GM18868 (cell line): ENCODE data around the gene RALGAPA1.
"Not testable (repeated sequence)": the region's sequence is repeated elsewhere in the genome, so short reads cannot be mapped to it uniquely, and the experiment has no call there.

Experiments
- ATAC-seq: cut with Tn5 transposase; IDR thresholded peaks from one replicate; pipeline ENCODE4 v1.9.1; 2021; ENCODE audit warnings: mild to moderate bottlenecking, moderate library complexity; ENCODE audit not compliant: unreplicated experiment

Gene RALGAPA1

DNA sequence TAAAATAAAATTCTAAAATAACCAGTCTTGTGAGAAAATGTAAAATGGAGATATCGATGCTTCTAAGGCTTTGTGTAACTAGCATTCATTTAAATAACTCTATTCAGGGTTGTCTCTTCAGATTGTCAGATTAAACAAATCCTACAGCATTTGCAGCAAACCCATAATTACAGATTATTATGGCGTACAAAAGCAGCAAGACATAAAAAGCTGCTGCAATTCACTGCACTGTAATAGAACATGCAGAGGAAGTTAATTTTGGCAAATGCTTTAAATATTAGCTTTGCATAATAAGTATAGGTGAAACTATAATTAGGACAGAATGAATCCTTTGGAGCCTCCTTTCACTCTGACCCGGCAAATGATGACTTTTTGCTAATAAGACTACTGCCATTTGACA, 176.8 kb downstream of the RALGAPA1 start:
- no peak for ATAC-seq

DNA sequence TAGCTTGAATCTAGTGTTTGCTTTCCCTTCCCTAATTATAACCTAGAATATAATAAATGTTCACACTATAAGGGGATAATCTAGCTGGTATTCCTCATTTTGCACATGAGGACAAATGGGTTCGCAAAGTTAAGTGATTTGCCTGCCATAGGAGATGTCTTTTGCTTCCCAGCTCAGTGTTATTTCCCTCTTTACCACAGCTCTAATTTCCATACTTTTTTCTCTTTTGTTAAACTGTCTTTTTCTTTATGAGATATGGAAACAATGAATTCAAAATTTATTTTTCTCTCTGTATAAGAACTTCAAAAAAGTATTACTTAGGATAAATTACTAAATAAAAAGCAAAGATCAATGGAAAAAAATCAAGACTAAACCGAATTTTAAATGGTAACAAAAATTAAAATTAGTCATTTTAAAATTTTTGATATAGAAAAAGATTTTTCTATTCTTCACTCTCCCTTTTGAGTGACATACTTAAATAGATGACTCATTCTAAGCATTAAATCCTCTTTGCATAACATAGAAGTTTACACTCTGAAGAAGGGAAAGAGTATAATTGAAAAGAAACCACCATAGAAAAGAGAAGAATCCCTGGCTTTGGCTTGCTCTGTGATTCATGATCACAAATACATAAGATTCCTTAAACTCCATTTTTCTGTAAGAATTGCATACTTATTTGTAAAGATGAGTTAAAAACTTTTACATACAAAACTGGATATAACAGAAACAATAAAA, 177.9 kb downstream of the RALGAPA1 start:
- ATAC-seq = no peak

DNA sequence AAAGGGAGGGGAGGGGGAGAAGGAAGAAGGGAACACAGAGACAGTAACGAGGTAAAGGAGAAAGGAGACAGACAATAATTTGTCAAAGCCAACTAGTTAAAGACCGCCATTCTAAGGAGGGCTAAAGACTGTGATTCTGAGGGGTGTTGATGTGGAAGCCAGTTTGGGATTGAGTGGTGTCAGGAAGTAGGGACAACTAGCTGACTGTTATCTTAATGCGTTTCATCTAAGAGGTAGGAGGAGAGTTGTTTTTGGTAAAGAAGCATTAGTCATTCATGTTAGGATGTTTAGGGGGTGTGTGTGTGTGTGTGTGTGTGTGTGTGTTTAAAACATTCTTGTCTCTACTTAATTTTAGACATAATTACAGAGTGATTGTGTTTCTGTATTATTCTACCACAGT, 180.1 kb downstream of the RALGAPA1 start:
- ATAC-seq = no peak

DNA sequence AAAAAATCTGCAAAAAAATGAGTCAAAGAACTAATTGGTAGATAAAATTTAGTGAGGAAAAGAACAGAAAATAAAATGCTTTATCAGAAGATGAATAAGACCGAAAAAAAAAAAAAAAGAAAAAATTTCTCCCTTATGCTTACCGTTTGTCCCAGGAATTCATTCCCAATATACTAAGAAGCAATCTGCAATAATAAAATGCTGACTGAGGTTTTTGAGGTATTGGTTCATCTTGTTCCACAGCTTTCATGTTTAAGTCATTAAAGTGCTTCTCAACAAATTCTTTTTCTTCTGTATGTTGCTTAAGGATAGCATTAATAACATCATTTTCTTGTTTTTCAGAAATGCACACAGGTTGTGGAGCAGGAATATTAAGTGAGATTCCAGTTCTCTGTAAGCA, 182.1 kb downstream of the RALGAPA1 start:
- ATAC-seq = not testable (repeated sequence)

DNA sequence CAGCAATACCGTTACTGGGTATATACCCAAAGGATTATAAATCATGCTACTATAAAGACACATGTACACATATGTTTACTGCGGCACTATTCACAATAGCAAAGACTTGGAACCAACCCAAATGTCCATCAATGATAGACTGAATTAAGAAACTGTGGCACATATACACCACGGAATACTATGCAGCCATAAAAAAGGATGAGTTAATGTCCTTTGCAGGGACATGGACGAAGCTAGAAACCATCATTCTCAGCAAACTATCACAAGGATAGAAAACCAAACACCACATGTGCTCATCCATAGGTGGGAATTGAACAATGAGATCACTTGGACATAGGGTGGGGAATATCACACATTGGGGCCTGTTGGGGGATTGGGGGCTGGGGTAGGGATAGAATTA, 187.1 kb downstream of the RALGAPA1 start:
- ATAC-seq = not testable (repeated sequence)

DNA sequence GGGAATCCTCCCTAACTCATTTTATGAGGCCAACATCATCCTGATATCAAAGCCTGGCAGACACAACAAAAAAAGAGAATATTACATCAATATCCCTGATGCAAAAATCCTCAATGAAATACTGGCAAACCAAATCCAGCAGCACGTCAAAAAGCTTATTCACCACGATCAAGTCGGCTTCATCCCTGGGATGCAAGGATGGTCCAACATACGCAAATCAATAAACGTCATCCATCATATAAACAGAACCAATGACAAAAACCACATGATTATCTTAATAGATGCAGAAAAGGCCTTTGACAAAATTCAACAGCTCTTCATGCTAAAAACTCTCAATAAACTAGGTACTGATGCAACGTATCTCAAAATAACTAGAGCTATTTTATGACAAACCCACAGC, 189.1 kb downstream of the RALGAPA1 start:
- not testable (repeated sequence) for ATAC-seq

DNA sequence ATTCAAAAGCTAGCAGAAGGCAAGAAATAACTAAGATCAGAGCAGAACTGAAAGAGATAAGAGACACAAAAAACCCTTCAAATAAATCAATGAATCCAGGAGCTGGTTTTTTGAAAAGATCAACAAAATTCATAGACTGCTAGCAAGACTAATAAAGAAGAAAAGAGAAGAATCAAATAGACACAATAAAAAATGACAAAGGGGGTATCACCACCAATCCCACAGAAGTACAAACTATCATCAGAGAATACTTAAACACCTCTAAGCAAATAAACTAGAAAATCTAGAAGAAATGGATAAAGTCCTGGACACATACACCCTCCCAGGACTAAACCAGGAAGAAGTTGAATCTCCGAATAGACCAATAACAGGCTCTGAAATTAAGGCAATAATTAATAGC, 189.6 kb downstream of the RALGAPA1 start:
- not testable (repeated sequence) for ATAC-seq

DNA sequence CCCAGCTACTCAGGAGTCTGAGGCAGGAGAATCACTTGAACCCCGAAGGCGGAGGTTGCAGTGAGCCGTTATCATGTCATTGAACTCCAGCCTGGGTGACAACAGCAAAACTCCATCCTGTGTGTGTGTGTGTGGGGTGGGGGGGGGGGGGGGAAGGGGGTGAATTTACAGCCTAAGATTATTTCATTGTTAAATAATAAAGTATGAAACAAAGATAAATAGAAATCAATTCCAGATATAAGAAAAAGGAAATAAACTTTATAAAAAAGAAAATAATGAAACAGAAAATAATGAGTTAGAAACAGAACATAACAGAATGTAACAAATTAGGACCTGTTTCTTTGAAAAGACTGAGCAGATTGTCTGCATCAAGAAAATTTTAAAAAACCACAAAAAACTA, 191.6 kb downstream of the RALGAPA1 start:
- ATAC-seq = no peak

DNA sequence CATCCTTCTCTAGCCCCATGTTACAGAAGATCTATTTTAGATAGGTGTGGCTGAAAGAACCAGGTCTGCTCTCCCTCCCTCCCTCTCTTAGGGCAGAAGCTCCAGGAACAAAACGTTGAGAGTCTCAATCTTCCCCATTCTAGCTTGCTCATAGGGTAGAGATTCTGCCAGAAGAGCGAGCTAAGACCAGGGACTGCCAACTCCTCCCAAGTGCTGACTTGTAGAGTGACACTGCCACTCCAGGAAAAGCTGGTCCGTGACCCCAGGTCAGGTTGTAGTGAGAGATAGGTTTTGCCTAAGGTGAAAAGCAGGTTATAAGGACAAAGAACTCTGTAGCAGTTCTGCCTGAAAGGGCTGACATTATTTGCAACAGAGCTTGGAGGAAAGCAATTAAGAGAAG, 201.7 kb downstream of the RALGAPA1 start:
- no peak for ATAC-seq

DNA sequence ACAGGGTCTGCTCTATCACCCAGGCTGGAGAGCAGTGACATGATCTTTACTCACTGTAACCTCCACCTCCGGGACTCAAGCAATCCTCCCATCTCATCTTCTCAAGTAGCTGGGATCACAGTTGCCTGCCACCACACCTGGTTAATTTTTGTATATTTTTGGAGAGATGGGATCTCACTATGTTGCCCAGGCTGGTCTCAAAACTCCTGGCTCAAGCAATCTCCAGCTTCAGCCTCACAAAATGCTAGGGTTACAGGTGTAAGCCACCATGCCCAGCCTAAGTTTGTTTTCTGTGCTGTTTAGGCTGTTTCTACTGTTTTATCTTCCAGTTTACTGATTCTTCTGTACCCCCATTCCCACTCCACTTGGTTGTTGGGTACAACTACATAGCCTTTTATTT, 208.8 kb downstream of the RALGAPA1 start:
- no peak for ATAC-seq

DNA sequence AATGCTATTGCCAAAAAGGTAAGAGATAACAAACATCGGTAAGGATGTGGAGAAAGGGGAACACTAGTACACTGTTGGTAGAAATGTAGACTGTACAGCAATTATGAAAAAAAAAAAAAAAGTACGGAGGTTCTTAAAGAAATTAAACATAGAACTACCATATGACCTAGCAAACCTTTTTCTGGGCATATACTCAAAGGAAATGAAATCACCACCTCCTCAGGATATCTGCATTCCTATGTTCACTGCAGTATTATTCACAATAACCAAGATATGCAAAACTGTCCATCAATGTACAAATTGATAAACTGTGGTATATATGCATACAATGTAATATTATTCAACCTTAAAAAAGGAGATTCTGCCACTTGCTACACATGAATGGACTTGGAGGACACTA, 214.5 kb downstream of the RALGAPA1 start:
- ATAC-seq = no peak

DNA sequence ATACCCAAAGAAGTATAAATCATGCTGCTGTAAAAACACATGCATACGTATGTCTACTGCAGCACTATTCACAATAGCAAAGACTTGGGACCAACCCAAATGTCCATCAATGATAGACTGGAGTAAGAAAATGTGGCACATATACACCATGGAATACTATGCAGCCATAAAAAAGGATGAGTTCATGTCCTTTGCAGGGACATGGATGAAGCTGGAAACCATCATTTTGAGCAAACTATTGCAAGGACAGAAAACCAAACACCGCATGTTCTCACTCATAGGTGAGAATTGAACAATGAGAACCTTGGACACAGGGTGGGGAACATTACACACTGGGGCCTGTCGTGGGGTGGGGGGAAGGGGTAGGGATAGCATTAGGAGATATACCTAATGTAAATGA, 221.7 kb downstream of the RALGAPA1 start:
- ATAC-seq = not testable (repeated sequence)

DNA sequence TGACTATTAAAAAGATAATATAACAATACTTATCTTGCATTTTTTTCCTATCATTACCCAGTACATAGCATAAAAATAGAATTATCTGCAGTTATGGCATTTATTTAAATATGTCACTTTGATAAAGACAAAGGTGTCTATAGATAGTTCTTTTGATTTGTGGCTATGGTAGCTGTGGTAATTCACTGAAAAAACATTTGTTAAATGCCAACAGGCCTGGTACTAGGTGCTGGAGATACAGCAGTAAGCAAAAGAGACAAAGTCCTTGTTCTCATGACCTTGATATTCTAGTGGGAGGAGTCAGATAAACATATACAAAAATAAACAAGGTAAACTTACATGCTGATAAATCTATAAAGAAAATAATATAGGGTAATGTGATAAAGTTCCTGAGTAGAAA, 230.5 kb downstream of the RALGAPA1 start:
- ATAC-seq = no peak

DNA sequence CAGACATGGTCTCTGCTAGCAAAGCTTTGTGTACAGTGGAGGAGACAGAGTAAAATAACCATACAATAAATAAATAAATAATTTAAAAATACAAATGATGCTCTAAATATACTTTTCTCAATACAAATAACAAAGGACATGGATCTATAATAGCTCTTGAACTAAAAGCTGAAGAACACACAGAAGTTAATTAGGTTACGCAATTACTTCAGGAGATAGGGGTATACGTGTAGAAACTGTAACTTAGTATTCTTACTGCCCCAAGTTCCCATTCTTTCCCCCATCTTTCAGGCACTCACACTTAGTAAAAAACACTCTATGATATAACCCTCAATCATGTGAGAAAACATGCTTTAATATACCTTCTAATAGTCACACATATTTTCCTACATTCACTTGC, 231.0 kb downstream of the RALGAPA1 start:
- no peak for ATAC-seq

DNA sequence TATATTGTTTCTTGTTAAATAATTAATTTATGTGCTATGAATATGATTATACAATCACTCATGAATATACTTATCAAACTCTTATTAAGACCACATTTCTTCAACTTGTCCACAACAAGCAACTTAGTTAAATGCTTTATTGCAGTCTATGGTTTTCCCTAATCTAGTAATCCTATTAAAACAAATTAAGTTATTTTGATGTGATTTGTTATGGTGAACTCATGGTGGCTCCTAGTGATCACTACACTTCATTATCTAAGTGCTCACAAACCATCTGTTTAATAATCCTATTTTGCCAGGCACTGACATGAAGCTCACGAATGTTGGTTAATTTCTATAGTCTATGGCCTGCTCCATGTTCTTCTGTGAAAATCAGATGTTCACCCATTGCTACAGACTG, 232.2 kb downstream of the RALGAPA1 start:
- no peak for ATAC-seq

DNA sequence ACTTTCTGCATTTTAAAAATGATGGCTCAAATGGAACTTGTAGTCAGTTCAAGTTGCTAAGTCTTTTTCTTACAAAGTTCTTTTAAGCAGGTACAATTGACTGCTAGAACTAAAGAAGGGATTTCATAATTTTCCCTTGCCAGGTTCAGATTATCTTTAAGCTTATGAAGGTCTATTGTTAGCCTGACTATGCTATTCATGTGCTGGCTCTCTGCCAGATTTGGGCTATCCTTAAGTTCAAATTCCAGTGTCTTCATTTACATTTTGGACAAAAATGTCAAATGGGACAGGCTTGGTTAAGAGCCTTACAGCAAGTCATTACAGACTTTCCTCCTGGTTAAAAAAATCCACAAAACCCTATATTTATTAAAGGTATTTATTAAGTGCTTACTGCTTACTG, 232.8 kb downstream of the RALGAPA1 start:
- ATAC-seq = no peak

DNA sequence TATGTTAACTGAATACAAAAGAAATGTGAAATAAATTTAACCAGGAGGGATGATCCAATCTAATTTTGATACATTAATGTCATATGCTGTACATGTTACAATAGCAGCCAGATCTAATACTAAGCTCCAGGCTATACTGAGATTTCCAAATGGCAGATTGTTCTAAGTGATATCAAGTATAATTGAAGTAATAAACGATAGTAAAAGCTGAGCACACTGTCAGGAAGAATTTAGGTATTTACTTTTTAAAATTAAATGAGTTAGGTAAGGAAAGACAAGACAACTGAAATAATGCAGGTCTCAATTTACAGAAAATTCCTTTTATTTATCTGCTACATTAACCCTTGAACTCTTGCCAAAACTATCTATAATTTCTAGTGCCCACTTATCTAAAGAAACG, 235.2 kb downstream of the RALGAPA1 start:
- no peak for ATAC-seq

DNA sequence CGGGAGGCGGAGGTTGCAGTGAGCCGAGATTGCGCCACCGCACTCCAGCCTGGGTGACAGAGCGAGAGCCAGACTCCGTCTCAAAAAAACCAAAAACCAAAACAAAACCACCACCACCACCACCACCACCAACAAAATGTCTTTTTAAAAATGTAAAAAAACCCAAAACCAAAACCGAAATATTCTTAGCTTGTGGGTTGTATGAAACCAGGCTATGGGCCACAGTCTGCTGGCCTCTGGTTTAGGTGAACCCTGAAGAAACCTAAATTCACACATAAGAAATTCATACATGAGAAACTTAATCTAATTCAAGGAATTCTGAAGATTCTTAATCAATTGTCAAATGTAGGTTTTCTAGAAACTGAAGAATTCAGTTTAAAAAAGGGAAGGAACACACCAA, 237.5 kb downstream of the RALGAPA1 start:
- no peak for ATAC-seq

DNA sequence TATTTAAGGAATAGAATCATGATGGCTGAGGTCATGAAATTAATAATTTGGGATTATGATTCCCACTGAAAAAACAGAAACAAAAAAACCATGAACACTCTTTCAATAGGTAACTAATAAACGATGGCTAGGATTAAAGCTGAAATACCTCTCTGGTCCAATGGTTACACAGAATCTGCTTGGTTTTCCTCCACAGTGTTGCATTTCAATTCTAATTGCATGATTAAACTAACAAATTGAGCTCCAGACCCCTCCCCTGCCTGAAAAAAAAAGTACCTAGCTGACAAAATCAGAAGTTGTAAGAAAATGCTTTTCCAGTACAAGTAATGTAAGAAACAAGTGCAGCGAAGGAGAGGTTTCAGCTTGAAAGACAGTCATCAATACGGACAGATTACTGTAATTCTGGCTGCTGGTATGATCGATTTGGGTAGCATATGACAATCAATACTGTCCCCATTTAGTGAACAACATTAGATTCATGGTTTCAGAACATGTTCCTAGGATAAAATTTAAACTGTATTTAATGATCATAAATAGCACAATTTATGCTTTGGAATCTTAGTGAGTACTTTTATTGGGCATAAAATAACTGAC, 243.1 kb downstream of the RALGAPA1 start:
- no peak for ATAC-seq

DNA sequence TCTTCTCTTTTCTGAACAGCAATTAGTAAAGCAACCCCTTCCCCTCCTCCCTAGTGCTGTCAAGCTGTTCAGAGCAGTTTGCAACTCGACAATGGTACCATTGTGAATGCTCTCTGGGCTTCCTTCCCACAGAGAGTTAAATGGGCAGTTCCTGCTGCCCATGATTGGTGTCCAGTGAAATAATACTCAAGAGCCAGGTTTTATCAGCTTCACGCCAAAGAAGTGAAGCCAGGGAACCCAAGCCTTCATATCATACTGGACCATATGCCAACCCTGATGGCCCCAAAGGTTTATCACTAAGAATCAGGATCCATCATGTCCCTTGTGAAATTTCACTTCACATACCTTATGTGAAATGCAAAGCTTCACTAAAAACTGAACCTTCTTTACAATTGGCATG, 250.4 kb downstream of the RALGAPA1 start:
- ATAC-seq = no peak

DNA sequence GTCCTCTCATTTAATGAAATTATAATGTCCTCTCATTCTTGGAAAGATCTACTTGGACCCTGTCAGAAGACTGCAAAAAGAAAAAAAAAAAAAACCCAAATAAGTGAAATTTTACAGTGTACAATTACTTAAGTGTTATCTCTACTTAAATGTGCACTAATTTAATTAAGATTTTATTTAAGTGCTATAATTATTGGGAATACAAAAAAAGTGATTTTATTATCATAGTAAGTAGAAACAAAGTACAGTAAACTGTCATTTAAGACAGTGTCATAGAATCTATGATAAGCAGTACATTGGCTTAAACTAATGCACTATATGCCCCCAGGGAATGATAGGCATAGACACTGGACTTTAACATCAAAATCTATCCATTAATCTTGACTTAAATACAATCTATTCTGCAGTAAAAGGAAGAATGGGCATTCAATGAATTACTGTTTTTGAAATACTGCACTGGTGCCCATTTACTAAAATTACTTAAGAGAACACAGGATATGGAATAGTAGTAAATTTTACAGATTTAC, 251.8 kb downstream of the RALGAPA1 start:
- ATAC-seq = no peak

DNA sequence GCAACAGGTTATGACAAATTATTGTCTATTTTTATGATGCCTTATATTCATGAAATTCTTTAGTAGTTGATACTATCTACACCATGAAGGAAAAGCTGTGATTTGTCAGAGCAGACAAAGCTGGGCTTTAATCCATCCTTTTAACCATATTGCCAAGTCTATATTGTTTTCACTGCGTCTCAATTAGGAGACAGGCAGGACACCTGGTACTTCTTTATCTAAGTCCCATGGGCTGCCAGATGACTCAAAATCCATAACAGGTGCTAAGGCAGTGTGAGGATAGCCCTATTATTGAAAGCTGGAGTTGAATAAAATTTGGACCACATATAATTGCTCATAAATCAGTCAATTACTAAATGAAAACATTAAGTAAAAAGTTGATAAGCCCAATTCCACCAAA, 252.5 kb downstream of the RALGAPA1 start:
- no peak for ATAC-seq

DNA sequence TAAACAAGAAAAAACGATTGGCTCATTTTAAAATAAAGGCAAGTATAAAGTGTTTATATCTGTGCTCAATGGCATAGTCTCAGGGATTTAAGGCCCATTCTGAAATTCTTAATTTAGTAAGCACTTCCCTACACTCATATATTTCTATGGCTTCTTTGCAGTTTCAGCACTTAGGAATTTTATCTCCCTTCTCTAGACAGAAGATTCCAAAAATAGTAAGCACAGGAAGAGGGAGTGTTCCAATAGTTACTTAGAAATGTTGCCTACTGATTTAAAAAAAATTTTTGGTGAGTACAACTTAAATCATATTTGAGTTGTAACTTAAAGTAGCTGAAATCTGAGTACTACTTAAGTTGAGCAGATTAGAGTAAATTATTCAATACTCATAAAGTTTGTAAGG, 255.3 kb downstream of the RALGAPA1 start:
- ATAC-seq = no peak
